GM10847 (cell line): ENCODE data around the gene BOLA3.

Experiments
- POLR2A ChIP-seq: IDR thresholded peaks from 2 replicates; pipeline ENCODE4 v1.6.1; 2011; ENCODE audit not compliant: insufficient read length; ENCODE audit errors: extremely low read depth

BOLA3 gene

DNA sequence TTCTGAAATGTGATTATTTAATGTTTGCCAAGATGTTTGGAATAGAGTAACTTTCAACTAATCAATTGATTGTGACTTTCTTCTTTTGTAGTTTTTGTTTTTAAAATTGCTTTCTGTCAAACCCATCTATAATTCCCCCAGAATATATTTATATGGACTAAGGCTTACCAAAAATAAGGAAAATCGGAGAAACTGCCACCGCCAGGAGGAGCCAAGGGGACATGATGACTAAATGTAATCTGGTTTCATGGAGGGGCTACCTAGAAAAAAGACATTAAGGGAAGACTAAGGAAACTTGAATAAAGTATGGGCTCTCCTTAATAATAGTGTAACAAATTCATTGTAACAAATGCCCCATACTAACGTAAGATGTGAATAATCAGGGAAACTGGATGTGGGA lies 19.5 kb downstream of the BOLA3 start:
- TF ChIP-seq POLR2A: no peak

DNA sequence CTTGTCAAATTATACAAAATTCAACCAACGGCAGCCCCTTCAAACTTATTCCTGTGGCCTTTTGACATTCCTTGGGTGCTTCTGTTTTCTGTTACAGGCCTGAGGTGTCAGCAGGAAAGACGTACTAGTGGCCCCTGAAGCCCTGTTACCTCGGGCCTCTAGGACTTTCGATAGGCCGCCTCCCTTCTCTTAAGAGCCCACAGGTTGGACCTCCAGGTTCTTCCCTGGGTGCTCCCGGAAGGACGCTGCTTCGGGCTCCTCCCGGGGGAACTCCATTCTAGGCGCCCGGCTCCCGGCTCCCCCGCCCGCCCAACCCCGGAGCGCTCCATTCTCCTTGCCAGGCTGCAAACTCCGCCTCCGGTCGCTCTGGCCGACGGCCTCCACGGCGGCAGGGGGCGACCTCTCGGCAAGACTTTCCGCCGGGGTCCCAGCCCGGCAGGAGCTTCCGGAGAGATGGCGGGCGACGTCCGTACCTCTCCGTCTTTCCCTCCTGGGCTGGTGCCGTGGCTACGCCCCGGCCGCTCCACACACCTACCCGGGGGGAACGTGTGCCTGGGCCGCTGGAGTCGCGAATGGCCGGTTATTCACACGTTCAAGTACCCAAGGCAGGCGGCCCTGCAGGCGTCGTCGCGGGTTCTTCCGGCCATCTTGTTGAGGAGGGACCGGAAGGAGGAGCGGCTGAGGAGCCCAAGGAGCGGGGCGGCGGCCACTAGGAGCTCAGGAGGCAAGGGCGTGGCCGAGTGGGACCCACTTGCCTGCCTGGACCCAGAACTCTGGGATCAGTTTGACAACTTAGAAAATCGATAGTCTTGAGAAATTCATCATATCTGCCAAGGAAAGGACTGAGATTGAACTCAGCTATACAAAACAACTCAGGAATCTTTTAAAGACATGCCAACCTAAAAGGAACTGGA lies 27.5 kb downstream of the BOLA3 start:
- TF ChIP-seq POLR2A: peak; percentile 38

DNA sequence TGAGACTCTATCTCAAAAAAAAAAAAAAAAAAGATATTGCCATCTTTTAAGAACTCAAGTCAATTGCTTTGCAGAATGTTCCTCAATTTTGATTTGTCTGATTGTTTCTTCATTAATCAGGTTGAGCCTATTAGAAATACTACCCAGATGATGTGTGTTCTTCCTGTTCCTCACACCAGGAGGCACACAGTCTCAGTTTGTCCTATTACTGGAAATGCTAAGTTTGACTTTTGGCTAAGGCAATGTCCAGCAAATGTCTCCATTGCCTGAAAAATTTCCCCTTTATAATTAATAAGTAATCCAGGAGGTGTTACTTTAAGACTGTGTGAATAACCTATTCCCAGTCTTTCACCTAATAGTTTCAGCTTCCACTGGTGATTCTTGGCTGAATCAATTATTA lies 28.4 kb downstream of the BOLA3 start:
- no peak for TF ChIP-seq POLR2A

DNA sequence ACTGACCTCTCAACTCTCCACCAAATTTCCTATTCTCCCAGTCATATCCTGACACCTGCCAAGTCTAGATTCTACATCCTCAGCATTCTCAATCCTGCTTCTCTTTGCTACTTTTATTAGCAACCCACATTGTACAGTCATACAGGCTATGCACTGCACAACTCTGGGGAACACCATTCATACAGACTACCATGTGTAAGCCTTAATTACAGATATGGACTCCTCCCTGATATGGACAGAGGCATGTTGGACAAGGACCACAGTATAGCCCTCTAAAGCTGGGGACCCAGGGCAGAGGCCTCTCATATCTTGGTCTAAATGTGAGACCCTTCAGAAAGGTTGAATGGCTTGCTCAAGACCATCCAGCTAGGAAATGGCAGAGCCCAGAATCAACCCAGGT lies 36.3 kb downstream of the BOLA3 start:
- TF ChIP-seq POLR2A: no peak

DNA sequence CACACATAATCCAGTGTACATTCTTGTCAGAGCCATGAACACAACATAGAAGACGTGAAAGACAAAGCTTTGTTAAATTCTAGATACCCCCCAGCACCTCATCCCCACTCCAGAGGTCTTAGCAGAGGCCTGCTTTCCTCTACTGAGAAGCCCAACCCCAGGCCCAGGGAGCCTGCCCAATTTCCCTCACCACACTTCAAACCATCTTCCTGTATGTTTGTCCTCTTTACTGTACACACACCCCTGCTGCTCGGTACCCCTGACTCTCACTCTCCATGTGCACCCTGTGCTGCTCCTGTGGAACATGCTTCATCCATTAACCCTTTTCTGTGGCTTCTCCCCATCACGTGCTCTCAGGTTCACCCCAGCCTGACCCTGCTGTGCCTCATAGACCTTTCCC lies 37.2 kb downstream of the BOLA3 start:
- TF ChIP-seq POLR2A: no peak

DNA sequence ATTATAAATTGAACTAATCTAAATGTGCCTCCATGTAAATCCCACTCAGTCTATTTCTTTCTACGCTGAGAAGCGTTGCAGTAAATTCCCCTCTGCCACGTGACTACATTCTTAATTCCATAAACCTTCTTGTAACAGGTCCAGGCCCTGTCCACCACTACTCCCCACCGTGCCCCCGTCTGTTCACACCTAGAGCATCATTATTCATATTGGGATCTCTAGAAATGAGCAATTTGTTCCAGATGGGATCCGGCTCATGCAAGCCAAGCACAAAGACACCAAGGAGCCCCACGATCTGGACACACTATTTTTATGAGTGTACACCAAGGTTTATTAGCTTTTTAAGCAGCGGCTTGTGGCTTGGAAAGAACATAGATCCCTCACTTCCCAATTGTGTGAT lies 38.2 kb downstream of the BOLA3 start:
- no peak for TF ChIP-seq POLR2A

DNA sequence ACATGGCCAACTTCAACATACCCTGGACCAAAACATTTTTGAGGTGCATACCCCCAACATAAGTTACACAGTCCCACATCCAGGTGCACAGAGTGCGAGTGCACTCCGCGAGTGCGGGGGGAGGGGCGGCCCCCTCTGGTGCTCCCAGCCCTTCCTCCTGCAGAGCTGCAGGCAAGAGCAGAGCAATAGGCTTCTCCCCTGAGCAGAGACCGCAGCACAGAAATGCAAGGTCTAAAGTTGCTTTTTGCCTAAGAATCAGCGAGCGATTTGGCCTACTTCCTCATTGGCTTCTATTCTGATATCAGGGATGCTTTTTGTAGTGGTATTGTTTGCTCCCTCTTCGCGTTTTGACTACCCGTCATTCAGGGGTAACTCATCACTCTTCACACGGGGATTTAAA lies 40.6 kb downstream of the BOLA3 start:
- TF ChIP-seq POLR2A: no peak

DNA sequence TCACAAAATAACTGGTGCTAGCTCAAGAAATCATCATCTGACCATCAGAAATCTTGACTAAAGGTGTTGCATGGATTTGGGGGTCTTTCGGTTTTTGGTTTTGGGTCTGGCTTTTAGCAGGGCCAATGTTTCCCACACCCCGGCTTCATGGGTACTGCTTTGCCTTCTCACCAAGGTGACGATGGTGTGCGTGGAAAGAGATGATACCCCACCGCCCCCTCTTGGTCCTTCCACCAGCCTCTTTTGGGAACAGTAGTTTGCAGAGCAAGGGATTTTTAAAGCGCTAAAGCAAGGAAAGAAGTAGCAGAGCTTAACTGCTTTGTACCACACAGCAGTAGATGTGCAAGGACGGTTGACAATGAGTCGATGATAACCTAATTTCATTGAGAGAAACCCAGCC lies 42.3 kb downstream of the BOLA3 start:
- no peak for TF ChIP-seq POLR2A

DNA sequence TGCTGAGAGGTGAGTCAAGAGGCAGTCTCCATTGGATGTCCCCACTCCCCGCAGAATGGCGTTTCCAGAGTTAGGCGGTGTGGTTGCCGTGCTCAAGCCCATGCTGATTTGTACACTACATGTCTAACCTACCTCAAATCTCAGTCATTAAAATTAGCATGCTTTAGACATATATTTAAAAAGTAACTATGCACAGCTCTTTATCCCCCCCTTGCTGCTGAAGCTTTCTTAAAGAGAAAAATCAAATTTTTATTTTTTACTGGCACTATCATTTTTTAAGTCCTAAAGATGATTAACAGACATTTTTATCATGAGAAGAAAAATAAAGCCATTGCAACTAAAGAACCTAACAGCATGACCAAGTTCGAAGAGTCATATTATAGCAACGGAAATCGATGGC lies 42.9 kb downstream of the BOLA3 start:
- no peak for TF ChIP-seq POLR2A

DNA sequence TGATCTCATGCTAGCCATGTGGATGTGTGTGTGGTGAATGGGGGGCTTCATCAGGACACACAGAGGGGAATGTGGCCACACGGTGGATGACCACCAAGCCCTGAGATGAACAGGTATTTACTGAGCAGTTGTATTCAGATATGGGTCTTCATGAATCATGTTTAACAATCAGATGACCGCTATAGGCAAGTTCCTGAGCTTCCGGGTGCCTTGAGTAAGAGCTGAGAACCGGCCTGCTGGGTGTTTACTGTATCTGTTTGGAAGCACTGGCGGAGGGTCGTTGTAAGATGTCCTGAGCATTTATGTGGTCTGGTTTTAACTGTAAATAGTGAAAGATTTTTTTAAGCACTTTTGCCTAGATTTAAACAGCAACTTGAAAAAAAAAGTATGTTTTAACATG lies 43.9 kb downstream of the BOLA3 start:
- no peak for TF ChIP-seq POLR2A

DNA sequence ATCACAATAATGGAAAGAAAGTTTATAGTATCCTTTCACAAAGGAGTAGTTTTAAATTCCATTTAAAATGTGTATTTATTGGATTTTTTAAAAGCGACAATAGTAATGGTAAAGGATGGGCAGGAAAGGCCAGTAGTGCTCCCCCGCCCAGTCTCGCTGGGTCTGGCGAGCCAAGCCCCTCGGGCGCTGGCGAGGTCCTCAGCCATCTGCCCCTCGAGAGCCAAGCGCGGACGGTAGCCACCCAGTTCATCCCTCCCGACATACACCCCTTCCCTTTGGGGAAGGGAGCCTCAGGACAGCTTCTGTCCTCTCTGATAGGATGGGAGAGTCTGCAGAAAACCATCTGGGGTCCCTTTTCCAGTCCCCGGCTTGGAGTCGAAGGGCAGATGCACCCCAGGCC lies 45.2 kb downstream of the BOLA3 start:
- no peak for TF ChIP-seq POLR2A

DNA sequence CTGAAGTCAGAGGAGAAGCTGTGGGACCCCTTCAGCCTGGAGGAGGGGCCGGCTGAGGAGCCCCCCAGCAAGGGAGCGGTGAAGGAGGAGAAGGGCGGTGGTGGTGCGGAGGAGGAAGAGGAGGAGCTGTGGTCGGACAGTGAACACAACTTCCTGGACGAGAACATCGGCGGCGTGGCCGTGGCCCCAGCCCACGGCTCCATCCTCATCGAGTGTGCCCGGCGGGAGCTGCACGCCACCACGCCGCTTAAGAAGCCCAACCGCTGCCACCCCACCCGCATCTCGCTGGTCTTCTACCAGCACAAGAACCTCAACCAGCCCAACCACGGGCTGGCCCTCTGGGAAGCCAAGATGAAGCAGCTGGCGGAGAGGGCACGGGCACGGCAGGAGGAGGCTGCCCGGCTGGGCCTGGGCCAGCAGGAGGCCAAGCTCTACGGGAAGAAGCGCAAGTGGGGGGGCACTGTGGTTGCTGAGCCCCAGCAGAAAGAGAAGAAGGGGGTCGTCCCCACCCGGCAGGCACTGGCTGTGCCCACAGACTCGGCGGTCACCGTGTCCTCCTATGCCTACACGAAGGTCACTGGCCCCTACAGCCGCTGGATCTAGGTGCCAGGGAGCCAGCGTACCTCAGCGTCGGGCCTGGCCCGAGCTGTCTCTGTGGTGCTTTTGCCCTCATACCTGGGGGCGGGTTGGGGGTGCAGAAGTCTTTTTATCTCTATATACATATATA lies 46.0 kb downstream of the BOLA3 start:
- TF ChIP-seq POLR2A: no peak

DNA sequence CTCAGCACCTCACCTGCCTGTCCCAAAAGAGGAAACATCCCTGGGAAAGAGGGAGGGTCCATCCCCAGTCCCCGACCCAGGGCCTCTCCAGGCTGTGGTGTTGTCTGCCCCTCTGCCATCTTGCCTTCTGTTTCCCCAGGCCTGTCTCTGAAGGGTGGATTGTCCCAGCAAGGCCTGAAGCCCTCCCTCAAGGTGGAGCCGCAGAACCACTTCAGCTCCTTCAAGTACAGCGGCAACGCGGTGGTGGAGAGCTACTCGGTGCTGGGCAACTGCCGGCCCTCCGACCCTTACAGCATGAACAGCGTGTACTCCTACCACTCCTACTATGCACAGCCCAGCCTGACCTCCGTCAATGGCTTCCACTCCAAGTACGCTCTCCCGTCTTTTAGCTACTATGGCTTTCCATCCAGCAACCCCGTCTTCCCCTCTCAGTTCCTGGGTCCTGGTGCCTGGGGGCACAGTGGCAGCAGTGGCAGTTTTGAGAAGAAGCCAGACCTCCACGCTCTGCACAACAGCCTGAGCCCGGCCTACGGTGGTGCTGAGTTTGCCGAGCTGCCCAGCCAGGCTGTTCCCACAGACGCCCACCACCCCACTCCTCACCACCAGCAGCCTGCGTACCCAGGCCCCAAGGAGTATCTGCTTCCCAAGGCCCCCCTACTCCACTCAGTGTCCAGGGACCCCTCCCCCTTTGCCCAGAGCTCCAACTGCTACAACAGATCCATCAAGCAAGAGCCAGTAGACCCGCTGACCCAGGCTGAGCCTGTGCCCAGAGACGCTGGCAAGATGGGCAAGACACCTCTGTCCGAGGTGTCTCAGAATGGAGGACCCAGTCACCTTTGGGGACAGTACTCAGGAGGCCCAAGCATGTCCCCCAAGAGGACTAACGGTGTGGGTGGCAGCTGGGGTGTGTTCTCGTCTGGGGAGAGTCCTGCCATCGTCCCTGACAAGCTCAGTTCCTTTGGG lies 47.2 kb downstream of the BOLA3 start:
- TF ChIP-seq POLR2A: no peak

DNA sequence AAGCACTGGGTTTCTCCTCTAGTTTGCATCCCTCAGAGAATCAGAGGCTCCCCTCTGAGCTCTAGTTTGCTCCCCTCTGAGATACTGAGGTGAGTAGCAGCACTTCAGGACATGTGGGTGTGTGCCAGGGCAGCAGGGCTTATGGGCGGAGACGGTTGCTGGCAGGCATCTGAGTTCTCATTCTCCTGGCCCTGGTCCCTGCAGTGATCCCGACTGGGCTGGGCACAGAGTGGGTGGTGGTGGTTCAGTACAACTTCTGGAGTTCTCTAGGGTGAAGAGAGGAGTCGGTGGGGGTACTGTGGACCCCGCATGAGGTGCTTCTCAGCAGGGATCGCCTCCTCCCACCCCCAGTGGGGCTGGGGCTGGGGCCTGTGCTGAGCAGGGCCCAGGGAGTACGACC lies 47.9 kb downstream of the BOLA3 start:
- no peak for TF ChIP-seq POLR2A

DNA sequence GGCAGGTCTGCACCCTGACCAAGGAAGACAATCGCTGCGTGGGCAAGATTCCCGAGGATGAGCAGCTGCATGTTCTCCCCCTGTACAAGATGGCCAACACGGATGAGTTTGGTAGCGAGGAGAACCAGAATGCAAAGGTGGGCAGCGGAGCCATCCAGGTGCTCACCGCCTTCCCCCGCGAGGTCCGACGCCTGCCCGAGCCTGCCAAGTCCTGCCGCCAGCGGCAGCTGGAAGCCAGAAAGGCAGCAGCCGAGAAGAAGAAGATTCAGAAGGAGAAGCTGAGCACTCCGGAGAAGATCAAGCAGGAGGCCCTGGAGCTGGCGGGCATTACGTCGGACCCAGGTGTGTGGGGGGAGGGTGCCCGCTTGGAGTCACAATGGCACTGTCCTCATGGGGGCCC lies 48.4 kb downstream of the BOLA3 start:
- TF ChIP-seq POLR2A: no peak
